ENCODE measurements around the gene NCOA1. TPM values are rescaled to one million over a fixed set of nuclear protein-coding genes. Genes with fewer than 3 reads are reported as not detected.

Gene NCOA1
- total RNA-seq, 1 experiment from 2014 or later = 27.5 TPM

DNA sequence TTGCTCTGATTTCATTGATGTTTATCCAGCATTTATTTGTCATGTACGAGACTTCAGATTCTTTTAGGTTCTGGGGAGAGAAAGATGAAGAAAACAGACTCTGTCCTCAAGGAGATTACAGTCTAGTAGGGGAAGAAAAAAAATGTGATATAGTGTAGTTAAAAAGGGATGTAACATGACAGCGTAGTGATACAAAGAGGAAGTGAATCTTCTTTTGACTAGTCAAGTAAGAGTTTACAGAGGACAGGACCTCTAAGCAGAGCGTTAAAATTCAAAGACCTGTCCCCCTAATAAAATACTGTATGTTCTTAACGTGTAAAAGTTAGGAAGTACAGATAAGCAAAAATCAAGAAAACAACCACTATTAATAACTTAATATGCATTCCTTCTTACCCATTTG is 47.7 kb downstream of the NCOA1 start:
- no peaks in the 10 kb centered on the region for H3K27me3 ChIP-seq (replicated peaks; ENCODE audit: insufficient read depth, low read depth, low read length, poor library complexity)
- TF ChIP-seq CTCF (conservative IDR thresholded peaks at IDR 0.05; ENCODE audit: low read depth, low read length) = no peak
- TF ChIP-seq EZH2 (IDR thresholded peaks at IDR 0.05; ENCODE audit: borderline replicate concordance, low read depth, low read length, poor library complexity, severe bottlenecking) = no peak
- ChIA-PET POLR2A (ENCODE audit: low non-redundant PET) (no interaction called here), CTCF (no interaction called here)
- no peak overlapping the region for H3K4me3 ChIP-seq (ENCODE audit: low read depth, low read length, poor library complexity, severe bottlenecking)
- no peaks in the 10 kb centered on the region for H3K36me3 ChIP-seq (ENCODE audit: insufficient read depth, low read length, poor library complexity, severe bottlenecking)
- H3K9me3 ChIP-seq (ENCODE audit: low read depth, low read length, poor library complexity, severe bottlenecking) = peaks cover 9% of the 10 kb centered on the region
- DNase-seq (ENCODE audit: low spot score) = no peak
- BruUV-seq (replicated peaks) = no TSS peak
- intact Hi-C loops (cut with micrococcal nuclease; ENCODE audit: unreplicated experiment) = no loop called here
- no peak overlapping the region for H3K27ac ChIP-seq (ENCODE audit: low read depth, low read length, poor library complexity, severe bottlenecking)
- no peaks in the 10 kb centered on the region for H3K4me1 ChIP-seq (ENCODE audit: insufficient read depth, low read length, poor library complexity, severe bottlenecking)

- ChIA-PET POLR2A (ENCODE audit: low non-redundant PET) (no interaction called here), CTCF (no interaction called here)
- DNase-seq (ENCODE audit: low spot score) = no peak
- H3K4me1 ChIP-seq (ENCODE audit: insufficient read depth, low read length, poor library complexity, severe bottlenecking) = no peaks in the 10 kb centered on the region
- H3K27ac ChIP-seq (ENCODE audit: low read depth, low read length, poor library complexity, severe bottlenecking) = no peak overlapping the region
- no peaks in the 10 kb centered on the region for H3K36me3 ChIP-seq (ENCODE audit: insufficient read depth, low read length, poor library complexity, severe bottlenecking)
- peaks cover 9% of the 10 kb centered on the region for H3K9me3 ChIP-seq (ENCODE audit: low read depth, low read length, poor library complexity, severe bottlenecking)
- no peak overlapping the region for H3K4me3 ChIP-seq (ENCODE audit: low read depth, low read length, poor library complexity, severe bottlenecking)
- H3K27me3 ChIP-seq (replicated peaks; ENCODE audit: insufficient read depth, low read depth, low read length, poor library complexity) = no peaks in the 10 kb centered on the region
- intact Hi-C loops (cut with micrococcal nuclease; ENCODE audit: unreplicated experiment) = no loop called here
- TF ChIP-seq CTCF (conservative IDR thresholded peaks at IDR 0.05; ENCODE audit: low read depth, low read length) (no peak), EZH2 (IDR thresholded peaks at IDR 0.05; ENCODE audit: borderline replicate concordance, low read depth, low read length, poor library complexity, severe bottlenecking) (no peak)
- BruUV-seq (replicated peaks) = no TSS peak
These were observed 48.2 kb downstream of the NCOA1 start for GRCh38 chr2:24539258-24539657.

DNA sequence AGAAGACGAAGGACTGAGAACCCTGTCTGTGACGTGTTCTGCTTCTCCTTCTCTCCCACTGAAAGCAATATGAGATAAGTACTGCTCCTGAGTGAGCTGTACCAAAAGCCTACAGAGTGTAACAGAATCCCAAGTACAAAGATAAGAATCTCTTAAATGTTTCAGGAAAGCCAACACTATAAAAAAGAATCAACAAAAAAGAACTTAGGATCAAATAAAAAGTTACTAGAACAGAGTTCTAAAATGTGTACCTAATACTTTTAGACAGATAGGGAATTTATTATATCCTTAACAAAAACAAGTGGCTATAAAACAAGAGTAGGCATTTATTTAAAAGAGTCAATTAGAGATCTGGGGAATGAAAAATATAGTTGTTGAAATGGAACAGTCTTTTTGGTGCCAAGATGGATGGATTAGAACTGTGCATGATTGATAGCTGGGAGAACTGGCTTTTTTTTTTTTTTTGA is 49.0 kb downstream of the NCOA1 start:
- H3K9me3 ChIP-seq (ENCODE audit: low read depth, low read length, poor library complexity, severe bottlenecking) = peaks cover 12% of the 10 kb centered on the region
- H3K27me3 ChIP-seq (replicated peaks; ENCODE audit: insufficient read depth, low read depth, low read length, poor library complexity) = no peaks in the 10 kb centered on the region
- no peak for TF ChIP-seq EZH2 (IDR thresholded peaks at IDR 0.05; ENCODE audit: borderline replicate concordance, low read depth, low read length, poor library complexity, severe bottlenecking)
- TF ChIP-seq CTCF (conservative IDR thresholded peaks at IDR 0.05; ENCODE audit: low read depth, low read length) = no peak
- no peak for DNase-seq (ENCODE audit: low spot score)
- no peaks in the 10 kb centered on the region for H3K36me3 ChIP-seq (ENCODE audit: insufficient read depth, low read length, poor library complexity, severe bottlenecking)
- ChIA-PET POLR2A (ENCODE audit: low non-redundant PET) (no interaction called here), CTCF (no interaction called here)
- no peaks in the 10 kb centered on the region for H3K4me1 ChIP-seq (ENCODE audit: insufficient read depth, low read length, poor library complexity, severe bottlenecking)
- intact Hi-C loops (cut with micrococcal nuclease; ENCODE audit: unreplicated experiment) = no loop called here
- no peak overlapping the region for H3K27ac ChIP-seq (ENCODE audit: low read depth, low read length, poor library complexity, severe bottlenecking)
- H3K4me3 ChIP-seq (ENCODE audit: low read depth, low read length, poor library complexity, severe bottlenecking) = no peak overlapping the region
- no TSS peak for BruUV-seq (replicated peaks)

Data from A673 (cell line).